GM12865 (cell line): ENCODE measurements around the gene CELSR1.
"Not testable (repeated sequence)": the region's sequence is repeated elsewhere in the genome, so short reads cannot be mapped to it uniquely, and the experiment has no call there.

Source experiments
- DNase-seq: peaks from one replicate; pipeline ENCODE4 v3.0.0; 2010; ENCODE audit warnings: low read depth
- H3K4me3 ChIP-seq: 2 replicates; pipeline ENCODE4 v1.5.1; 2011; ENCODE audit warnings: mild to moderate bottlenecking, low read depth, low read length, control low read depth
- CTCF ChIP-seq: IDR thresholded peaks from 2 replicates; pipeline ENCODE4 v1.5.1; 2011; ENCODE audit warnings: low read length, control low read depth, low read depth, inconsistent platforms; ENCODE audit not compliant: insufficient read depth; ENCODE audit errors: missing control alignments

Gene CELSR1

GRCh38 chr22:46473021-46473779, 64.2 kb downstream of the CELSR1 start:
- no peak for DNase-seq
- H3K4me3 ChIP-seq: no peak overlapping the region
- no peak for TF ChIP-seq CTCF

GRCh38 chr22:46472722-46473016, 64.8 kb downstream of the CELSR1 start:
- no peak for DNase-seq
- TF ChIP-seq CTCF: no peak
- no peak overlapping the region for H3K4me3 ChIP-seq

GRCh38 chr22:46471901-46472721, 65.3 kb downstream of the CELSR1 start:
- TF ChIP-seq CTCF: no peak
- H3K4me3 ChIP-seq: no peak overlapping the region
- no peak for DNase-seq

GRCh38 chr22:46471330-46471729, 66.1 kb downstream of the CELSR1 start:
- not testable (repeated sequence) for H3K4me3 ChIP-seq, DNase-seq

- no peak for DNase-seq
- no peak overlapping the region for H3K4me3 ChIP-seq
- no peak for TF ChIP-seq CTCF
Measured at GRCh38 chr22:46469711-46470110, 67.7 kb downstream of the CELSR1 start.

GRCh38 chr22:46467006-46467405, 70.4 kb downstream of the CELSR1 start:
- TF ChIP-seq CTCF: no peak
- DNase-seq: no peak
- no peak overlapping the region for H3K4me3 ChIP-seq

- DNase-seq: no peak
- no peak for TF ChIP-seq CTCF
- H3K4me3 ChIP-seq: no peak overlapping the region
Measured at GRCh38 chr22:46466255-46466676, 71.2 kb downstream of the CELSR1 start.
